22Rv1 (cell line): ENCODE measurements around the gene GANAB.

Experiments used
- ZFX ChIP-seq: fragments of 450-650 bp; IDR thresholded peaks from 2 replicates; pipeline ENCODE4 v1.6.1; 2017; ENCODE audit warnings: antibody characterized with exemption, borderline replicate concordance
- TF ChIP-seq, protein P1 (sequence below): fragments of 450-650 bp; IDR thresholded peaks from 2 replicates; pipeline ENCODE4 v1.5.1; 2017; ENCODE audit warnings: mild to moderate bottlenecking

DNA sequence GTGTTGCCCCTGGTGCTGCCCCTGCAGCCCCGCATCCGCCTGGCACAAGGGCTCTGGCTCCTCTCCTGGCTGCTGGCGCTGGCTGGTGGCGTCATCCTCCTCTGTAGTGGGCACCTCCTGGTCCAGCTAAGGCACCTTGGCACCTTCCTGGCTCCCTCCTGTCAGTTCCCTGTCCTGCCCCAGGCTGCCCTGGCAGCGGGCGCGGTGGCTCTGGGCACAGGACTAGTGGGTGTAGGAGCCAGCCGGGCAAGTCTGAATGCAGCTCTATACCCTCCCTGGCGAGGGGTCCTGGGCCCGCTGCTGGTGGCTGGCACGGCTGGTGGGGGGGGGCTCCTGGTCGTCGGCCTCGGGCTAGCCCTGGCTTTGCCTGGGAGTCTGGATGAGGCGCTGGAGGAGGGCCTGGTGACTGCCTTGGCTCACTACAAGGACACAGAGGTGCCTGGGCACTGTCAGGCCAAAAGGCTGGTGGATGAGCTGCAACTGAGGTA lies 33.1 kb downstream of the GANAB start:
- TF ChIP-seq, protein P1, sequence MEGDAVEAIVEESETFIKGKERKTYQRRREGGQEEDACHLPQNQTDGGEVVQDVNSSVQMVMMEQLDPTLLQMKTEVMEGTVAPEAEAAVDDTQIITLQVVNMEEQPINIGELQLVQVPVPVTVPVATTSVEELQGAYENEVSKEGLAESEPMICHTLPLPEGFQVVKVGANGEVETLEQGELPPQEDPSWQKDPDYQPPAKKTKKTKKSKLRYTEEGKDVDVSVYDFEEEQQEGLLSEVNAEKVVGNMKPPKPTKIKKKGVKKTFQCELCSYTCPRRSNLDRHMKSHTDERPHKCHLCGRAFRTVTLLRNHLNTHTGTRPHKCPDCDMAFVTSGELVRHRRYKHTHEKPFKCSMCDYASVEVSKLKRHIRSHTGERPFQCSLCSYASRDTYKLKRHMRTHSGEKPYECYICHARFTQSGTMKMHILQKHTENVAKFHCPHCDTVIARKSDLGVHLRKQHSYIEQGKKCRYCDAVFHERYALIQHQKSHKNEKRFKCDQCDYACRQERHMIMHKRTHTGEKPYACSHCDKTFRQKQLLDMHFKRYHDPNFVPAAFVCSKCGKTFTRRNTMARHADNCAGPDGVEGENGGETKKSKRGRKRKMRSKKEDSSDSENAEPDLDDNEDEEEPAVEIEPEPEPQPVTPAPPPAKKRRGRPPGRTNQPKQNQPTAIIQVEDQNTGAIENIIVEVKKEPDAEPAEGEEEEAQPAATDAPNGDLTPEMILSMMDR: no peak
- no peak for TF ChIP-seq ZFX
